Measurements from ENCODE around the gene ATP2B2.

ATP2B2 gene

DNA sequence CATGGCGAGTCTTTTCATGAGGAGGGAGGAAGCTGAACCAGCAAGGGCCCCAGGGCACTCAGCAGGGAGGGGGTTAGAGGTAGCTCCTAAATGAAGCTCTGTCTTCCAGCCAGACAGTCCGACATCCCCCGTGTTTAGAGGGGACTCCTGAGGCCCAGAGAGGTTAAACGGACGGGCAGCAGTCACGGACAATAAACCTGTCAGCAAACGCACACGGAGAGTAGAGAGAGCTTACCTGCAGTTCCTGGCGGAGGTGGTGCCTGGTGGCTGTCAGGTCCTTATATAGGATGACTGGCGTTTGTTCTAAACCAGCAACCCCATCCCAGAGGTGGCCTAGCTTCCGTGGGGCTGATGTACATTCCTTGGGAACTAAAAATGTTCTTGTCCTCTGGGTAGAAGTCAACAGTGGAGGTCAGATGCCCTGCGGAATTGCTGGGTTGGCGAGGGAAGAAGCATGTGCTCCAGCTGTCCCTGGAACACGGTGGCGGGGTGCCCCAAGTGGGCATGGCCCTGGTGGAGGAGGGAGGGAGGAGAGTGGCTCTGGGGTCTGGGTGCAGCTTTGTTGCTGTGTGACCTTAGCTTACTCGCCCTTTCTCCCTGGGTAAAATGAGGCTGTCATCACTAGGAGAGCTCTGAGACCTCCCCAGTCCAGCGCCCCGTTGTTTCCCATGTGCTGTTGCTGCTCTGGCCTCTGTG, 214.8 kb downstream of the ATP2B2 start:
- no peaks in the 10 kb centered on the region for H3K27me3 ChIP-seq (ENCODE audit: control insufficient read depth, insufficient read depth, low read length)
- no peak overlapping the region for H3K27ac ChIP-seq (ENCODE audit: low read length)
- WGBS (ENCODE audit: insufficient coverage, insufficient read length), result no CpG with 5 or more reads among the region's 18 CpGs
- no peak for DNase-seq (ENCODE audit: low read depth, low spot score)
- no peaks in the 10 kb centered on the region for H3K9me3 ChIP-seq (ENCODE audit: control insufficient read depth, insufficient read depth, low read length)
- no peaks in the 10 kb centered on the region for H3K4me1 ChIP-seq (ENCODE audit: control insufficient read depth, insufficient read depth, low read length)
- no peak overlapping the region for H3K4me3 ChIP-seq (ENCODE audit: low read length)
- H3K36me3 ChIP-seq (ENCODE audit: control insufficient read depth, insufficient read depth, low read length), result no peaks in the 10 kb centered on the region

DNA sequence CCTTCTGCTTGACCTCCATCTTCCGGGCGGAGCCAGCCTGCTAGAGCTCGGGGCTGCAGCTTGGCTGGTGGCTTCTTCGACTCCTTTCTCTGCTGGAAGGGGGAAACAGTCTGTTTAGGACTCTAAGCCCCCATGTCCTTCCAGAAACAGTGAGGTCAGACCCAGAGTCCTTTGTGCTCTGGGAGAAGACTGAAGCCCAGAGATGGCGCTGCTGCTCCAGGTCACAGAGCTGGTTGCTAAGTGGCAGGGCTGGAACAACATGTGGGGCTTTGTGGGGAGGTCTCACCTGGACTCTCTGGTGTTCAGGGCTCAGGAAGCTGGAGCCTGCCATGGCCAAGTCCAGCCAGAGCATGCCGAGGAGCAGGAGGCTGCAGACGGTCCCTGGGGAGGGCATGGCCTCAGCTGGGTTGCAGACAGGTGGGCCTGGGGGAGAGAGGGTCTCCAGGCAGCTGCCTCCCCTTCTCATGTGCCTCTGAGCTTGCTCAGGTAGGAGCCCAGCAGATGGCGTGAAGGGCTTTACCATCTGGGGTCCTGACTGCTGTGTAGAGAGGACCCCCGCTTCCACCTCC, 215.5 kb downstream of the ATP2B2 start:
- H3K27me3 ChIP-seq (ENCODE audit: control insufficient read depth, insufficient read depth, low read length), result no peaks in the 10 kb centered on the region
- no peak overlapping the region for H3K4me3 ChIP-seq (ENCODE audit: low read length)
- no peaks in the 10 kb centered on the region for H3K4me1 ChIP-seq (ENCODE audit: control insufficient read depth, insufficient read depth, low read length)
- WGBS (ENCODE audit: insufficient coverage, insufficient read length), result no CpG with 5 or more reads among the region's 9 CpGs
- no peaks in the 10 kb centered on the region for H3K36me3 ChIP-seq (ENCODE audit: control insufficient read depth, insufficient read depth, low read length)
- H3K9me3 ChIP-seq (ENCODE audit: control insufficient read depth, insufficient read depth, low read length), result no peaks in the 10 kb centered on the region
- H3K27ac ChIP-seq (ENCODE audit: low read length), result no peak overlapping the region
- no peak for DNase-seq (ENCODE audit: low read depth, low spot score)

DNA sequence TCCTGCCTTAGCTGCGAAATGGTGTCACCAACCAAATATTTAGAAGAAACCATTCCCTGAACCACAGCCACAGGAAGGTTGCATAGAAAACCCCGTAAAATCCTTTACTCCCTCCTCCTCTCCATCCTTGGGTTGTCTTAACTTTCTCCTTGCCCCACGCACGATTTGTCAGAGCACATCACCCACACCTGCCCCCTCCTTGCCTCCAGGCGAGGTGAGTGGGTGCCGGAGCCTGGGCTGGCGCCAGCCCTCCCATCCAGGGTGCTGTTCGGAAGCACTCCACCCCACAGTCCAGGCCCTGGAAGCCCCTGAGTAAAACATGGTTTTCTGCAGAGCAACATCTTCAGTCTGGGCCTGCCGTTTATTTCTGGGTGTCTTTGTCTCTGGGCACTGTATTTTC, 216.3 kb downstream of the ATP2B2 start:
- Histone ChIP-seq H3K27me3 (ENCODE audit: control insufficient read depth, insufficient read depth, low read length) (no peaks in the 10 kb centered on the region), H3K4me3 (ENCODE audit: low read length) (no peak overlapping the region), H3K9me3 (ENCODE audit: control insufficient read depth, insufficient read depth, low read length) (no peaks in the 10 kb centered on the region), H3K4me1 (ENCODE audit: control insufficient read depth, insufficient read depth, low read length) (no peaks in the 10 kb centered on the region), H3K27ac (ENCODE audit: low read length) (no peak overlapping the region), H3K36me3 (ENCODE audit: control insufficient read depth, insufficient read depth, low read length) (no peaks in the 10 kb centered on the region)
- no CpG with 5 or more reads among the region's 9 CpGs for WGBS (ENCODE audit: insufficient coverage, insufficient read length)
- DNase-seq (ENCODE audit: low read depth, low spot score), result no peak

DNA sequence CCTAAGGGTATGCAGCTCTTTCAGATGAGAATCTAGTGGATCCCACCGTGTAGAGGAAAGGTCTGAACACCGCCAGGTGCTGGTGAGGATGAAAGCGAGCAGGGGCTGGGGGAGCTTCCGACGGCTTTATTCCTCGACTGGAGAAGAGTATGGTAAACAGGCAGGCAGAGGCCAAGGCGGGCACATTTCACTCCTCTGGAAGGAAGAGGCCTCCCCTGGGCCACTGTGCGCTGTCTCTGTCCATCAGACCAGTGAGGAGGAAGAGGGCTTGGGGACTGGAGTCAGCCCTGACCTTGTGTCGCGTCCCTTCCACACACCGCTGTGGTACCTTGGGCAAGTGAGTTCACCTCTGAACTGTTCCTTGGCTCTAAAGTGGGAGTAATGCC, 216.8 kb downstream of the ATP2B2 start:
- Histone ChIP-seq H3K36me3 (ENCODE audit: control insufficient read depth, insufficient read depth, low read length) (no peaks in the 10 kb centered on the region), H3K27me3 (ENCODE audit: control insufficient read depth, insufficient read depth, low read length) (no peaks in the 10 kb centered on the region), H3K27ac (ENCODE audit: low read length) (no peak overlapping the region), H3K4me3 (ENCODE audit: low read length) (no peak overlapping the region), H3K9me3 (ENCODE audit: control insufficient read depth, insufficient read depth, low read length) (no peaks in the 10 kb centered on the region), H3K4me1 (ENCODE audit: control insufficient read depth, insufficient read depth, low read length) (no peaks in the 10 kb centered on the region)
- DNase-seq (ENCODE audit: low read depth, low spot score), result no peak
- no CpG with 5 or more reads among the region's 11 CpGs for WGBS (ENCODE audit: insufficient coverage, insufficient read length)

DNA sequence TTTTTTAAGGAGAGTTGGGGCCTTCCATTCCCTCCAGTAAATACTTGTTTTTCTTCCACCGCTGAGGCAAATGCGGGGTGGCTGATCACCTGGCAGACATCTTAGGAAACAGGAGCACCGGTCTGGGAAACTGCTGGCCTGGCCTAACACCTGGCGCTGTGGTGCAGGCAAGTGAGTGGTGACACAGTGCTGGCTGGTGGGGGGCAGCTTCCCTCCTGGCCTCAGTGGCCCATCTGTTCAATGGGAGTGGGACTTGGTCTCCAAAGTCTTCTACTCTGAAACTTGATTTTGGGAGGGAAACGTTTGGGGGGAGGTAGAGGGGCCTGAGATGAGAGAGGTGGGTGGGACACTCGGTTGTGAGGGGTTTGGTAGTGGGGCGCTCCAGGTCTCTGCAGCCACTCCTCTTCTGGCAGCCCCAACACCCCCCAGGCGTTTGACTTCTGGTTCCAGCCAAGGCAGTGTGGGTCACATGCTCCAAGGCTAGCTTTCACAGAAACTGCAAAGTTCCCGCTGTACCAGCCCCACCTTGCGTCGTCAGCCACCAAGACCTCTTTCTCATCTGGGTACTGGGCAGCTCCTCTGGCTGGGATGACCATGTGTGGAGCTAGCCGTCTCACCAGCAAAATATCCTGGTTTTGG, 217.3 kb downstream of the ATP2B2 start:
- H3K4me1 ChIP-seq (ENCODE audit: control insufficient read depth, insufficient read depth, low read length), result no peaks in the 10 kb centered on the region
- H3K4me3 ChIP-seq (ENCODE audit: low read length), result no peak overlapping the region
- no peaks in the 10 kb centered on the region for H3K36me3 ChIP-seq (ENCODE audit: control insufficient read depth, insufficient read depth, low read length)
- no peak overlapping the region for H3K27ac ChIP-seq (ENCODE audit: low read length)
- no CpG with 5 or more reads among the region's 12 CpGs for WGBS (ENCODE audit: insufficient coverage, insufficient read length)
- no peak for DNase-seq (ENCODE audit: low read depth, low spot score)
- H3K27me3 ChIP-seq (ENCODE audit: control insufficient read depth, insufficient read depth, low read length), result no peaks in the 10 kb centered on the region
- no peaks in the 10 kb centered on the region for H3K9me3 ChIP-seq (ENCODE audit: control insufficient read depth, insufficient read depth, low read length)

DNA sequence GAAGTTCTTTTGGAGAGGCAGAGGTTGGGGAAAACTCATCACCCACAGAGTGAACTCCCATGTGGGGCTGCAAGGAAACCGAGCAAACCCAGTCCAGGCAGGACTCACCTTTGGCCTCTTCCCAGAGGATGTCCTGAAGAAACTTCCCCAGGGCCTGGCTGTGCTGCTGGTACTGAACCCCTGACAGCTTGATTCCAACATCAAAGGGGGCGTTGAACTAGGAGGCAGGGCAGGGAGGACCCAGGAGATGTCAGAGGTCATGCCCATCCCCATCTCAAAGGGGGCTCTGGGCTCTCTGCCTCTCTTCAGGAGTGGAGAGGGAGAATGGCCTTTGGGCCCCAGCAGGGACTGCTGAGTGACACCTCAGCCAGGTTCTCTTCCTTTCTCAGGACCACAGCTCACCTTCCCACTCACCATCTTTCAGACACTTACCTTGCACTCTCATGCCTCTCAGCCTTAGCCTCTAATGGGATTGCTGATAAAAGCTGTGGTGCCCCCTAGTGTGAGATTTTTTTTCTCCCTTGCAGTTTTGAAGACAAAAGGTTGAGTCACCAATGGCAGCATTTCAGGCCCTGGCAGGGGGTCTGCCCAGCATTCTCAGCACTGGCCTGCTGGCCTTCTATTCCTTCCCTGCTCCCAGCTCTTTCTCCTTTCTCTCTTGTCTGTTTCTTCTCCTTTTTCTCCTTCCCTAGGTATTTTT, 218.6 kb downstream of the ATP2B2 start:
- peak; percentile 84 for DNase-seq (ENCODE audit: low read depth, low spot score)
- no peaks in the 10 kb centered on the region for H3K4me1 ChIP-seq (ENCODE audit: control insufficient read depth, insufficient read depth, low read length)
- H3K4me3 ChIP-seq (ENCODE audit: low read length), result no peak overlapping the region
- no peaks in the 10 kb centered on the region for H3K36me3 ChIP-seq (ENCODE audit: control insufficient read depth, insufficient read depth, low read length)
- no peaks in the 10 kb centered on the region for H3K27me3 ChIP-seq (ENCODE audit: control insufficient read depth, insufficient read depth, low read length)
- H3K27ac ChIP-seq (ENCODE audit: low read length), result no peak overlapping the region
- H3K9me3 ChIP-seq (ENCODE audit: control insufficient read depth, insufficient read depth, low read length), result no peaks in the 10 kb centered on the region
- WGBS (ENCODE audit: insufficient coverage, insufficient read length), result no CpG with 5 or more reads among the region's 2 CpGs

DNA sequence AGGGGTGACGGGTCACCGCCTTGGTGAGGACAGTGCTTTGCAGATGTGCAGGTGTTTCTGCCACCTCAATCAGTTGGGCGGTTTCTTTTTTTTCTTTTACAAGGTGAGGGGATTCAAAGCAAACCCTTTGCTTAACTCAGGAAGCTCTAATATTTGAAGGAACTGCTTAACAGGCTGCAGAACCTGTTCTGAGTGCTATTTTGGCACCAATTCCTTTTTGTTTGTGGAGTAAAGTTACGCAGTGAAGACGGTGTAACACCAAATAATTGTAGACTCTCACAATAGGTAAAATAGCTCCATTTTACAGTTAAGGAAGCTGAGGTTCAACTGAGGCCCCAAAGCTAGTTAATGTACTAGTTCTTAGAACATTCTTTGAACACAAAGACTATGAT, 219.3 kb downstream of the ATP2B2 start:
- Histone ChIP-seq H3K4me3 (ENCODE audit: low read length) (no peak overlapping the region), H3K9me3 (ENCODE audit: control insufficient read depth, insufficient read depth, low read length) (no peaks in the 10 kb centered on the region), H3K4me1 (ENCODE audit: control insufficient read depth, insufficient read depth, low read length) (no peaks in the 10 kb centered on the region), H3K27me3 (ENCODE audit: control insufficient read depth, insufficient read depth, low read length) (no peaks in the 10 kb centered on the region), H3K27ac (ENCODE audit: low read length) (no peak overlapping the region), H3K36me3 (ENCODE audit: control insufficient read depth, insufficient read depth, low read length) (no peaks in the 10 kb centered on the region)
- no CpG with 5 or more reads among the region's 5 CpGs for WGBS (ENCODE audit: insufficient coverage, insufficient read length)
- DNase-seq (ENCODE audit: low read depth, low spot score), result no peak

DNA sequence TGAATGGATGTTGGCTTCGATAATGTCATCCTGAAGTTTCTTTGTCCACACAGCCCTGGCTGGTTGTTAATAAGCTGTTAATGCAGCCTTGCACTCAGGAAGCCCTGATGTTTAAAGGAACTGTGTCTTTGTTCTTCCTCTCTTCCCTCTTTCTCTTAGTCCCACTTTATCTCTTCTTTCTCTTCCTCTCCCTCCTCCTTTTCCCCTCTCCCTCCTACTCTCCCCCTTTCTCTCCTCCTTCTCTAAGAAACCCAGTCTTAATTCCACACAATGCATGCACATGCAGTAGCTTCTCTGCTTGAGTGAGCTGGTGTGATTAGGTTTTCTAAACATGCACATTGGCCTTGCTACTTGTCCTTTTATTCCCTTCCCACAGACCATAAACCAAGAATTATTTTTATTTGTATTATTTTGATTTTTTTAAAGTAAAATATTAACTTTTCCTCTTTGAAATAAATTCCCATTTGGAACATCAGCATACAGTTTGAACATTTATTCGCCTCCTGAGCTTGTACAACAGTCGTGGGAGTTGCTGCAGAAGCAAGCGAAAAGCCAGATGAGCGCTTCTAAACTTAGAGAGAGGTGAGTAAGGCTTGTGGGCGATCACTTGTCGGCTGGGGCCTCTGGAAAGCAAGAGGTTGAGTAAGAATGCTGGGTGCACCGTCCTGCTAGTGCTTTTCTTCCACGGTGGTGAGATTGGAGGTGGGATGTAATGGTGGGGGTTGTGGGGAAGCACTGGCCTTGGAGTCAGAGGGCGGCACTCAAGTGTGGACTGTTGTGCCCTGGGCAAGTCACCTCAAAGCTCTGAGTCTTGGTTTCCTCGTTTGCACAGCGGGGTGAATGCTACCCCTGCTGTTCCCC, 219.9 kb downstream of the ATP2B2 start:
- H3K27me3 ChIP-seq (ENCODE audit: control insufficient read depth, insufficient read depth, low read length), result no peaks in the 10 kb centered on the region
- no peaks in the 10 kb centered on the region for H3K9me3 ChIP-seq (ENCODE audit: control insufficient read depth, insufficient read depth, low read length)
- H3K36me3 ChIP-seq (ENCODE audit: control insufficient read depth, insufficient read depth, low read length), result peaks cover 5% of the 10 kb centered on the region; the same call in 1 of the 2 replicates
- no peak for DNase-seq (ENCODE audit: low read depth, low spot score)
- WGBS (ENCODE audit: insufficient coverage, insufficient read length), result no CpG with 5 or more reads among the region's 12 CpGs
- no peaks in the 10 kb centered on the region for H3K4me1 ChIP-seq (ENCODE audit: control insufficient read depth, insufficient read depth, low read length)
- H3K4me3 ChIP-seq (ENCODE audit: low read length), result no peak overlapping the region
- no peak overlapping the region for H3K27ac ChIP-seq (ENCODE audit: low read length)

DNA sequence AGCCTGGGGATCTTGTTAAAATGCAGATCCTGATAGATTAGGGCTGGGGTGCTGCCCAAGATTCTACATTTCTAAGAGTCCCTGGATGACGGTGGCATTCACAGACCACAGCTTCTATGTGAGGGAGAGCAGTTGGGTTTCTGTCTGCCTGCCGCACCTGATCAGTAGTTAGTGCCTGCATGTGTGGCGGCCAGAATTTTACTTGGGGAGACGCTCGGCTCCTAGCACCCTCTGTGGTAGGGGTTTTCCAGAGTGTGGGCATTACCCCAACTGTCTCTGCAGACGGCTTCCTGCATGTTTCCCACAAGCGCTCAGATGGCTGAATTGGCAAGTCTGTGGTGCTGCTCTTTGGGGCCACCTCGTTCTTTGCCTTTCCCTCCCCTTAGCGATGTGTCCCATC, 220.9 kb downstream of the ATP2B2 start:
- Histone ChIP-seq H3K4me1 (ENCODE audit: control insufficient read depth, insufficient read depth, low read length) (no peaks in the 10 kb centered on the region), H3K4me3 (ENCODE audit: low read length) (no peak overlapping the region), H3K27me3 (ENCODE audit: control insufficient read depth, insufficient read depth, low read length) (no peaks in the 10 kb centered on the region), H3K9me3 (ENCODE audit: control insufficient read depth, insufficient read depth, low read length) (no peaks in the 10 kb centered on the region), H3K36me3 (ENCODE audit: control insufficient read depth, insufficient read depth, low read length) (peaks cover 13% of the 10 kb centered on the region; the same call in 1 of the 2 replicates), H3K27ac (ENCODE audit: low read length) (no peak overlapping the region)
- no CpG with 5 or more reads among the region's 9 CpGs for WGBS (ENCODE audit: insufficient coverage, insufficient read length)
- no peak for DNase-seq (ENCODE audit: low read depth, low spot score)

DNA sequence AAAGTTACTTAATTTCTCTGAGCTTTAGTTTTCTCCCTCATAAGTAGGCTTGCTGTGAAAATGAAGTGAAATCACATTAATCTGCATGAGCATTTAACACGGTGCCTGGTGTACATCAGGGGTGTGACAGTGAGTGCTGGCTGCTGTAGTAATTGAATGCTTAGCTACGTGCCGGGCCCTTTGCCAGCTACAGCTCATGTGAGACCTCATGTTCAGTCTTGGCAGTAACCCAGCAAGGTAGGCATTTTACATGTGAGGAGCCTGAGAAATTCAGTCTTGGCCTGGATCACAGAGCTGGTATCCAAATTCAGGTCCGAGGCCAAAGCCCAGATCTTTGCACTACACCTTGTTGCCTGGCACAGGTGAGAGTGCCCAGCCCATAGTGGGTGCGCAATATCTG, 221.7 kb downstream of the ATP2B2 start:
- no peaks in the 10 kb centered on the region for H3K9me3 ChIP-seq (ENCODE audit: control insufficient read depth, insufficient read depth, low read length)
- no peak overlapping the region for H3K27ac ChIP-seq (ENCODE audit: low read length)
- no peak overlapping the region for H3K4me3 ChIP-seq (ENCODE audit: low read length)
- no peak for DNase-seq (ENCODE audit: low read depth, low spot score)
- no peaks in the 10 kb centered on the region for H3K27me3 ChIP-seq (ENCODE audit: control insufficient read depth, insufficient read depth, low read length)
- no peaks in the 10 kb centered on the region for H3K4me1 ChIP-seq (ENCODE audit: control insufficient read depth, insufficient read depth, low read length)
- H3K36me3 ChIP-seq (ENCODE audit: control insufficient read depth, insufficient read depth, low read length), result peaks cover 19% of the 10 kb centered on the region; the same call in 1 of the 2 replicates
- WGBS (ENCODE audit: insufficient coverage, insufficient read length), result no CpG with 5 or more reads among the region's 5 CpGs

Measured in iPS DF 6.9 (cell line).